Measurements from ENCODE around the gene FOXP1.

The FOXP1 gene

DNA sequence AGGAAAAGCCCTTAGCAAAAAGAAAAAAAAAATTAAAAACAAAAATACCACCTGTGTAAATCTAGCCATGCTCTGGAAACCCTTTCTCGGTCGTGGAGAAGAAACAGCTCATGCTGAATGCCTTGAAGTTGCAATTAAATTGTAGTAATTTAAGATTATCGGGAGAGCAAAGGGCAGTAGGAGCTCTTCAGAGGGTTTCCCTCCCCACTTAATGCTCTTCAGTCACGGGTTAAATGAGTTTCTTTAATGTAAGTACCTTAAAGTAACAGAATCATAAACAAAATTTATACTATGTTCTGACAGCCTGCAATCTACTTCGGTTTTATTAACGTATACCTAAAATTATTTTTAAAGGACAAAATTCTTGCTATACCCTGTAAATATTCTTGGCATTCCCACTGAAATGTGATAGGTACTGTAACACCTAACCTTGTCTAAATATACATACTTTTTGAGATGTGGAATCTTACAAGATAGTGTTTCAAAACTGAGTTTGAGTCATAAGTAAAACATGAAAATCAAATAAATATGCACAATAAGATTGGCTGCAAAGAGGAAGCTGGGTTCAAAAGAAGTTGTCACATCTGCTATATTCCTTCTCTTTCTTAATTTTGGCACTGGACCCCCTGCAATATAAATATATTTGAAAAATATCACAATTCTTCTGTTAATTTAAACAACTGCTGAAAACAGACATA is 5.3 kb downstream of the FOXP1 start:
- H3K4me3 ChIP-seq (ENCODE audit: low read depth, low read length), result no peak overlapping the region
- TF ChIP-seq, protein P1, sequence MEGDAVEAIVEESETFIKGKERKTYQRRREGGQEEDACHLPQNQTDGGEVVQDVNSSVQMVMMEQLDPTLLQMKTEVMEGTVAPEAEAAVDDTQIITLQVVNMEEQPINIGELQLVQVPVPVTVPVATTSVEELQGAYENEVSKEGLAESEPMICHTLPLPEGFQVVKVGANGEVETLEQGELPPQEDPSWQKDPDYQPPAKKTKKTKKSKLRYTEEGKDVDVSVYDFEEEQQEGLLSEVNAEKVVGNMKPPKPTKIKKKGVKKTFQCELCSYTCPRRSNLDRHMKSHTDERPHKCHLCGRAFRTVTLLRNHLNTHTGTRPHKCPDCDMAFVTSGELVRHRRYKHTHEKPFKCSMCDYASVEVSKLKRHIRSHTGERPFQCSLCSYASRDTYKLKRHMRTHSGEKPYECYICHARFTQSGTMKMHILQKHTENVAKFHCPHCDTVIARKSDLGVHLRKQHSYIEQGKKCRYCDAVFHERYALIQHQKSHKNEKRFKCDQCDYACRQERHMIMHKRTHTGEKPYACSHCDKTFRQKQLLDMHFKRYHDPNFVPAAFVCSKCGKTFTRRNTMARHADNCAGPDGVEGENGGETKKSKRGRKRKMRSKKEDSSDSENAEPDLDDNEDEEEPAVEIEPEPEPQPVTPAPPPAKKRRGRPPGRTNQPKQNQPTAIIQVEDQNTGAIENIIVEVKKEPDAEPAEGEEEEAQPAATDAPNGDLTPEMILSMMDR (IDR thresholded peaks at IDR 0.05; ENCODE audit: low read depth, low read length), result no peak

- H3K4me3 ChIP-seq (ENCODE audit: low read depth, low read length), result no peak overlapping the region
- TF ChIP-seq, protein P1 (IDR thresholded peaks at IDR 0.05; ENCODE audit: low read depth, low read length), result no peak
Observed at GRCh38 chr3:71577011-71577410, 6.5 kb downstream of the FOXP1 start.

GRCh38 chr3:71575433-71575832 is 8.1 kb downstream of the FOXP1 start:
- H3K4me3 ChIP-seq (ENCODE audit: low read depth, low read length), result no peak overlapping the region
- TF ChIP-seq, protein P1 (IDR thresholded peaks at IDR 0.05; ENCODE audit: low read depth, low read length), result no peak

DNA sequence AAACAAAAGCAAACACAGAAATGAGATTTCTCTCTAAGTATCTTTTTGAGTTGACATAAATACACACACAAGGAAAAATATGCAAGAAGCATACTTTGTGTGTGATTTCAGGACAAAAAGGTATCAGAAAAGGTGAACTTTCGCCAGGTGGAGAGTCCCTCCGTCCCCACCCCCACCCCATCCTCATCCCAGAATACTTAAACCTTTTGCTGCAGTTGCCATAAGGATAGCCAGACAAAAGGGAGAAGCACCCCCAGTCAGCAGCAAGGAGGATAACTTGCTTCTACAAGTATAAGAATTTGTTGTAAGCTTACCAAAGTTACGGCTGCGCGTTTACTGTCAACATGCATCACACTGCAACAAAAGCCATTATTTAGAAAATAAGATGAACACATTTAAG is 10.3 kb downstream of the FOXP1 start:
- TF ChIP-seq, protein P1 (IDR thresholded peaks at IDR 0.05; ENCODE audit: low read depth, low read length), result no peak
- no peak overlapping the region for H3K4me3 ChIP-seq (ENCODE audit: low read depth, low read length)

DNA sequence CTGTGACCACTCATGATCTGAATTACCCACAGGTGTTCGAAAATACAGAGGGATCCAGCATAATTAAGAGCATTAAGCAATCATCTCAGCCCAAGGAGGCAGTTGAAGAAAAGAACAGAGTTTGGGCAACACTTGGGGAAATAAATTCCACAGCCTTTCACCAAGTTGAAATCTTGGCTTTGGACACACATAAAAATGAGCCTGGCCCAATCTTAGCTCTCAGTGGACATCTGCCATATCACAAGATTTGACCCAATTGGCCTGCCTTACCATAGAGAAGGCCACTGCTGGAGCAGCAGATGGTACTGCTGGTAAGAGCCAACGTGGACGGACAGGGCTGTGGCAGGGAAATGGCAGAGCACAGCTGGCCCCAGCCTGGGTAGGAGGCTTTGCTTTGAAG is 13.0 kb downstream of the FOXP1 start:
- TF ChIP-seq, protein P1 (IDR thresholded peaks at IDR 0.05; ENCODE audit: low read depth, low read length), result no peak
- H3K4me3 ChIP-seq (ENCODE audit: low read depth, low read length), result no peak overlapping the region

DNA sequence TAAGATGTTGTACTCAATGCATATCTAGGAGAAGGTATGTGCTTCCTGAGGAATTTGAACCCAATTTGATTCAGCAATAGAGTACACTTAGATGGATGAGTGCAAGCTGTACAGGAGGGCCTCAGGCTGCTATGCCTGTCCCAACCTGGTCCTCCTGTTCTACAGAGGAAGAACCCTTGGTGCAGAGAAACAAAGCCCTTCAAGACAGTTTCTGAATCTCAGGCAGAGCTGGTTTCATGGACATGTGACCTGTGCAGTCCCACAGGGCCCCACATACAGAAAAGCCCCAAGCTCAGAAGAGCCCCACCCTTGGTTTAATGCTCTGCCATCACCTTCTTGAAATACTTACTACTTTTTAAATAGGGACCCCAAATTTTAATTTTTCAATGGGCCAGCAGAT is 15.3 kb downstream of the FOXP1 start:
- no peak overlapping the region for H3K4me3 ChIP-seq (ENCODE audit: low read depth, low read length)
- TF ChIP-seq, protein P1 (IDR thresholded peaks at IDR 0.05; ENCODE audit: low read depth, low read length), result no peak

- no peak overlapping the region for H3K4me3 ChIP-seq (ENCODE audit: low read depth, low read length)
- TF ChIP-seq, protein P1 (IDR thresholded peaks at IDR 0.05; ENCODE audit: low read depth, low read length), result no peak
Observed at GRCh38 chr3:71566776-71567175, 16.8 kb downstream of the FOXP1 start.

Data from WI38 (cell line).